Epithelial cell of prostate (primary cell): ENCODE results near the gene TTC13.

Source experiments
- DNase-seq: peaks from one replicate; pipeline ENCODE4 v3.0.0-alpha.2; 2011; ENCODE audit warnings: low read depth, low spot score
- H3K27ac ChIP-seq: fragments of 450-650 bp; 2 replicates; pipeline ENCODE4 v1.5.1; 2017; ENCODE audit warnings: mild to moderate bottlenecking

TTC13 gene

DNA sequence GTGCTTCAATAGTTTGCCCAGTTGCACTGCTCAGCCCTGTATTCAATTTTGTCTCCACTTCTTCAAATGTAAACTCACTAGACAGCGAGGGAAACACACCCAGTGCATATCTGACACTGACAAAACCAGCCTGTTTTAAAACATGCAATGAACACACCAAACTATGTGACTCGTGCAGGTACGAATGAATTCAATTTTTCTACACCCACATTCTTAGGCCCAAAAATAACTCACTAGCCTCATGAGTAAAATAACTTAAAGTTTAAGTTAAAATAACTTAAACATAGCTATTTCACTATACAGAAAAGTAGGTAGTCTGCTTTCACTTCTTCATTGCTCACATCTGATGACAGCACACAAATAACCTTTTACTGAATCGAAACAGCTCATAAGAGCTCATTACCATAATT lies 21.1 kb downstream of the TTC13 start:
- DNase-seq: no peak
- no peak overlapping the region for H3K27ac ChIP-seq

DNA sequence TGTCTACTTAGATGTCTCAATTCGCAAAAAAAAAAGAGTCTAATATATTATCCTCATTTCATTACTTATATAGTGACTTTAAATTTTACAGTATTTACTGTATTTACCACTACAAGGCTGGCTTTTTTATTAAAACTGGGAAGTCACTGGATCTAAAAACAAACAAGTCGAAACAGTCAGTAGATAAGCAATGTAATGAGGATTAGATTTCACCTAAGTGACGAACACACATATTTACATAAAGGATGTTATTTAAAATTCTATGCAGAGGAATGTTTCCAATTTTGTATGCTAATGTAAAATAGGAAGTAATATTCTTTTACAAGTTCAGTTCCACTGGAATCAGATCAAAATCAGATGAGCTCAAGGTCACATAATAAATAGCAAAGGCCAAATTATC lies 28.3 kb downstream of the TTC13 start:
- DNase-seq: no peak
- H3K27ac ChIP-seq: no peak overlapping the region

DNA sequence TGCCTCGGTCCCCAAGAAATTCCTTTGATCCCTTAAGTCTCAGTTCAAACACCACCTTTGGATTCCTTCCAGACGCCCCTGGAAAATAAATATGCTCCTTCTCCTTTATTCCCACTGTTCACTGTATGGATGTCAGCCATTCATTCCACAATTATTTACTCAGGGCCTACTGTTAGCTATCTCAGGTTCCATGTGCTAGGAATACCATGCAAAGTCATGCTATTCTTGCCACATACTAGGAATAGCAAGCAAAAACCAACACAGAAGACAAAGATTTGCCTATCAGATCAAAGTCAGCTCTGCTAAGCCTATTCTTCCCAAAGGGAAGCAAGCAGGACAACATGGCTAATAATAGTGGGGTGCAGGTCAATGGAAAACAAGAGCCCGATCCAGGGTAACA lies 29.8 kb downstream of the TTC13 start:
- H3K27ac ChIP-seq: no peak overlapping the region
- no peak for DNase-seq

DNA sequence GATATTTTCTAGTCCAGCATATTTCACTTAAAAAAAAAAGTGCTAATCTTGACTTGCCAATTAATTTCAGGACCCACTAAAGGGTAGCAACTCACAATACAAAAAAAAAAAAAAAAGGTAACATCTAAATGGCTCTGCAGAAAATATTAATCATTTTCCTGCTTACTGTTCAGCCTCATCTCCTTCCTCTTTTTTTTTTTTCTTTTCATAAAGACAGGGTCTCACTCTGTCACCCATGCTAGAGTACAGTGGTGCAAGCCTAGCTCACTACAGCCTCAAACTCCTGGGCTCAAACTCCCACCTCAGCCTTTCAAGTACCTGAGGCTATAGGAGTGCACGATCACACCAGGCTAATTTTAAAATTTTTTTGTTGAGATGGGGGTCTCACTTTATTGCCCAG lies 30.4 kb downstream of the TTC13 start:
- no peak for DNase-seq
- H3K27ac ChIP-seq: no peak overlapping the region

DNA sequence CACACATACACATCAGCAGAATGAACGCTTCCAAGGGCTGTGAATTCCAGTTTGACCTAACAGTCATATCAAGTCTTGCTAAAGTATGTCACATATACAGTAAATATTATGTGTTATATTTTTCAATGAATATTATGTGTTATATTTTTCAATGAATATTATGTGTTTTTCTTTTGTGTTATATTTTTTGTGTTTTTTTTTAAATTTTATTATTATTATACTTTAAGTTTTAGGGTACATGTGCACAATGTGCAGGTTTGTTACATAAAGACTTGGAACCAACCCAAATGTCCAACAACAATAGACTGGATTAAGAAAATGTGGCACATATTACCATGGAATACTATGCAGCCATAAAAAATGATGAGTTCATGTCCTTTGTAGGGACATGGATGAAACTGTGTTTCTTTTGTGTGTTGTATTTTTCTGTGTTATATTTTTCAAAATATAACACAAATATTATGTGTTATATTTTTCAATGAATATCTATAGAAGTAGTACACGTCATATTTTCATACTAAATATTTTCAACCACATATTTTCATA lies 35.5 kb downstream of the TTC13 start:
- no peak for DNase-seq

DNA sequence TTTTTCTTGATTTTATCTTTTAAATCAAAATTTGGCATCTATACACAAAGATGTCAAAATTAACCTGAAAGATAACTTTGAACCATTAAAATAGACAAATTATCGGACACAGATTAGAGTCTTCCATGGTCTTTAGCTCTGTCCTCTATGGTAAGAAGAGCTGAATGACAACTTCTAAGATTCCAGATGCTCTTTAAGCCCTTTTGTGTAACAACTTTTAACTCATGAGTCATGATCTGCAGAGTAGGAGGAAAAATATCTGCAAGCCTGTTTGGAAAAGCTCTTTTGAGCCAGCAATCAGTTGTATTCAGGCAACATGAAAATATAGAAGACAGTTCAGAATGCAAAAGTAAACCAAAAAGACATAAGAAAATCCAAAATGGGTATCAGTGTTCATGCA lies 37.8 kb downstream of the TTC13 start:
- no peak overlapping the region for H3K27ac ChIP-seq
- no peak for DNase-seq

More for the DNA sequence above, 35.5 kb downstream of the TTC13 start:
- H3K27ac ChIP-seq: no peak overlapping the region

DNA sequence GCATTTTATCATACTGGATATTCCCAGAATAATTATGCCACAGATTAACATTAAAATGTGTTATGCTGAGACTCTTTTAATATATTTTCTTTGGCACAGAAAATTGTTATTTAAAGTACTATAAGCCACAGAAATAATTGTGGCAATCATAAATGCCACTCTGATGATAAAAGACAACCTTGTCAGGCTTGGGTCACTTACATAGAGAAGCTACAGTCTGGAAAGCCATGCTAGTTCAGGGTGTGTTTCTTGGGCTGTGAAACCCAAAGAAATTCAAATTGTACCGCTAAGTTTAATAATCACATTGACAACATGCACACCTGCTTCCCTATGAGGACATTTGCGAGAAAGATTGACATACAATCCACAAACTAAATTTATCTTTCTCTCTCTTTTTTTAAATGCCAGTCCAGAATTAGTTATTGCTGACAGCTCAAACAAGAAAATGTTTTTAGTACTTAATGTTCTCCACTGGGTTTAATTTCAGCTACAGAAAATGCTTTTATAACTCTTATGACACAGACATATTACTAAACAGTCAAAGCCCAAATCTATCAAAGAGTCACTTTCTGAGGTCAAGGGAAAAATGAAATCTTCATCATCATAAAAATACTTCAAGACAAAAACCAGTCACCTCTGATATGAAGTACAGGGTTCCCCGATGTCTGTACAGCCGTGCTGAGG lies 38.7 kb downstream of the TTC13 start:
- no peak overlapping the region for H3K27ac ChIP-seq
- no peak for DNase-seq

DNA sequence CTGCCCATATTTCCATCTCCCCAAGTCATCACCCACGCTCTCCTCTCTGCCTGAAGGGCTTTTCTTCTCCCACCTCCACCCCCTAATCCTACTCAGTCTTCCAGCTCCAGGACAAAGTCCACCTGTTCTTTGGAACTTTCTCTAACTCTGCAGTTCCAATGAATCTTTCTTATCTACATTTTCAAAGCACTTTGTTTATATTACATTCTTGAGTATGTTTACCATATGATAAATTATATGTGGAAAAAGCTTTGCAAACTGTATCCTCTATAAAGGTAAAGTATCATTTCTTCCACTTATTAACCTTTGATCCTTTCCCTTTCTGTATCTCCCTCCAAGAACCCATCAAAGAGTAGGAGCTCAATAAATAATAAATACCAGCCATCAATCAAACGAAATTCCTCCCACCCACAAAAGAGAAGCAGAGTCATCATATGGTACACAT lies 39.7 kb downstream of the TTC13 start:
- H3K27ac ChIP-seq: no peak overlapping the region
- no peak for DNase-seq

DNA sequence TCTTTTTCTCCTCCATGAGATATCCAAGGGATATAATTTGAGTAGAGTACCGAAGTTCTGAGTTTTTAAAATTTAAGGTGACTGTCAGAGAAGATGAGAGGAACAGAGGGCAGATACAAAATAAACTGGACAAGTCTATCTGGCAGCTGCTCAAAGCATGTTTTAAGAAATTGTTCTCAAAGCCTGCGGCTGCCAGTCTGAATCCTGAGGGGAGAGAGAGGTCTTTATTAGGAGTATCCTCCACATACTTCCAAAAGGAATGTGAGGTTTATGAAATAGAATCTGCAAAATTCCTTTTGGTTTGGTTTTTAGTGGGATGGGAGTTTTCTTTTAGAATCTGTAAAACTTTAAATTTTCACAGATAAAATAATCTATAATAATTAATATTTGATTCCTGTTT lies 41.3 kb downstream of the TTC13 start:
- no peak for DNase-seq
- no peak overlapping the region for H3K27ac ChIP-seq

DNA sequence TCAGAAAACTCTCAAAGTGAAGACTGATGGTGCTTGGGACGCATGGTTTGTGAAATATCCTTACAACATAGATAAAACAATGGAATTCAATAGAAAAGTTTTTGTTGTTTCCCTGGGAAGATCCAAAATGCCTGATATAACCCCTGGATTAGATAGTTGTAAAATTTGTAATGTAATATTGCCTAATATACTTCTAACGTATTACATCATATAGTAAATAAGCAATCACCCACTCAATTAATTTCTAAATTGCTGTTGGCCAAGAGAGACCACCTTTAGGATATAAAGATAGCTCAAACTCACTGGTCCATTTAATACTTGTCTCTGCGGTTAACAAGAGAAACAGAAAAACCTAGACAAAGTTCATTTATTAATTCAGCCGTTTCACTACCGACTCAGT lies 42.2 kb downstream of the TTC13 start:
- DNase-seq: no peak
- H3K27ac ChIP-seq: no peak overlapping the region

DNA sequence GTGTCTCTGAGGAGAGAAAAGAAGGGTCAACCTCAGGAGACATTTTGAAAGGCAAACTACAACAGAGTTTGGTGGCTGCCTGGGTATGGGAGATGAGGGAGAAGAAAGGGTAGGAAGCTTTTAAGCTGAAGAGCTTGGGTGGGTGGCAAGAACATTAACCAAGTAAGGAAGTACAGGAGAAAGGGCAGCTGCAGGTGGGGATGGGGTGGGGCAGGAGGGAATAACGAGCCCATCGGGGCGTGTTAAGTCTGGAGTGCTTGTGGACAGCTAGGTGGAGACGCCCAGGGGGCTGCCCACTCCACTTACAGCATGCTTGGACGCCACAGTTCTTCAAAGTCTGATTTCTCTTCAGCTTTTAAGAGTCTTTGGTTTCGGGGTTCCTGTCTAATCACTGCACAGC lies 42.8 kb downstream of the TTC13 start:
- no peak for DNase-seq

DNA sequence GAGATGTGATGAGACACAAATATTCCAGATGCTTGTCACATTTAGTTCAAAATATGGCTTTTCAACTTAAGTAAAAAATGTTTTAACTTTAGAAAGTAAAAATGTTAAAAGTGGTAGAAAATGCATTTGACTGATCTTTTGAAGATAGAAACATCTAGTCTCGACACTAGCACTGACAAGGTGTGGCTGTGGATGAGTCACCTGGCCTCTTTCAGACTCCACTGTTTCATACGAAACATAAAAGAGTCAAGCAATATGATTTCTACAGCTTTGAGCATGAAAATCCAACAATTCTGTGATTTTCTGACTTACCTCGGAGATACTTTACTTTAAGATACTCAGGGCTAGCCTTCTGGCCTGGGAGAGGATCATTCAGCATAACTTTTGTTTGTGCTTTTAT lies 47.7 kb downstream of the TTC13 start:
- H3K27ac ChIP-seq: no peak overlapping the region
- no peak for DNase-seq

More for the DNA sequence above, 42.8 kb downstream of the TTC13 start:
- no peak overlapping the region for H3K27ac ChIP-seq

DNA sequence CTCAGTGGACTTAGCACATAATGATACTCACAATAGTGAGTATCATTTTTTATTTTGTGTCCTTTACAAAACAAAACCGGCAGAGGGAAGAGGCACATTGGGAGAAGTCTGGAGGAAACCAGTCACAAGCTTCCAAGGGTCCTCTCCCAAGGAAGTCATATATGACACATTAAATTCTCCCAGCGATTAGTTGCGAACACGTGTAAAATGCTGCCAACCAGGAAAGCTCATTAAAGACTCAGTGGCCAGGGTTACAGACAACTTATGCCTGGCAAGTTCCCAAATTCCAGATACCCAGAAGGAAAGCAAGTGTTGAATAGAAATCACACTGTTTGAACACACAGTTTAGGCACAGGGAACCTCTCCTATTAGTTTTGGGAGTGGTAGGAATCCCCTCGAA lies 52.5 kb downstream of the TTC13 start:
- DNase-seq: no peak
- H3K27ac ChIP-seq: no peak overlapping the region

DNA sequence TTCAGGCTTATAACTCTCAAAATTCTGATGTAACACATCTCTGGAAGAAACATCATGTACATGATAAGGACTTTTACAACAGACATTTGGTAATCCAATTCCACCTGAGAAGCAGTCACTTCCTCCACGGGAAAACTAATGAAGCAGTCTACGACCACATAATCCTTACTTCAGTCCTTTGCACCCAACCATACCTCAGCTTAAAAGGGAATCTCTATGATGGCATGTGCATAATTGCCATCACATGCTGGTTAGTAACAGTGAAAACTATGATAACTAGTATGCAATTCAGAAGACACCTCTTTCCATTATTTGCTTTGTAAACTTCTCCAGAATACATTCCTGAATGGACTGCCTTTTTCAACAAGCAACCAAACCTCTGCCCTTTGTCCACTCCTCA lies 53.1 kb downstream of the TTC13 start:
- no peak overlapping the region for H3K27ac ChIP-seq
- DNase-seq: no peak

DNA sequence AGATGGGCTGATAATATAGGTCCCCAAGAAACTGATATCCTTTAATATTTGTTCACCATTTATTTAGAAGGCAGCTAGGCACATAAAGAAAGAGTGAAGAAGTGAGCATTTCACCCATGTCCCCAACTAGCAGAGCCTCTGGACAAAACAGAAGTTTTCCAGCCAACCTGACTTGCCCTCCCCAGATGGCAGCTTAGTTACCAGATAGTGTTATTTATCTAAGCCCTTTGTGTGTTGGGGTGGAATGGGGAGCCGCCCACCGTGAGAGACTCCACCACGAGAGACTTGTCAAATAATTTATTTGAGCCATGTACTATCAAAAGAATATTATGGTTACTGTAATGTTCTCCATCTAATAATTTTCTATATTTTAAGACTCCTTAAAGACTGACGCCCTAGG lies 55.5 kb downstream of the TTC13 start:
- H3K27ac ChIP-seq: no peak overlapping the region
- no peak for DNase-seq

DNA sequence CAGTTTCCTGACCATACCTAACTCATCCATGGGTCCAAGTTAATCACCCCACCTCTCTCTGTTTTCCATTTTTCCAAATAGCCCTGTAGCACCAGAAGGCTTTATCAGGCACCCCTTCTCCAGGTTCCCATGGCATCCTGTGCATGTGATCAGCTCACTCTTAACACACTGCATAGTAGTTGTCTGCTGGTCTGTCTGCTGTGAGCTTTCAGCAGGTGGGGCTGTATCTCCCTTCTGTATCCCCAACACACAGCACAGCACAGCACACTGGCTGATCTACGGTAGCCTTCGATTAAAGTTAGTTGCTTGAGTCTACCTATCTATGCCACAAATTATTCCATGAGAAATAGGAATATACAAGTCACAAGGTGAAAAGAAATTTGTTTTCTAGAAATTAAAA lies 56.0 kb downstream of the TTC13 start:
- DNase-seq: no peak
- no peak overlapping the region for H3K27ac ChIP-seq

DNA sequence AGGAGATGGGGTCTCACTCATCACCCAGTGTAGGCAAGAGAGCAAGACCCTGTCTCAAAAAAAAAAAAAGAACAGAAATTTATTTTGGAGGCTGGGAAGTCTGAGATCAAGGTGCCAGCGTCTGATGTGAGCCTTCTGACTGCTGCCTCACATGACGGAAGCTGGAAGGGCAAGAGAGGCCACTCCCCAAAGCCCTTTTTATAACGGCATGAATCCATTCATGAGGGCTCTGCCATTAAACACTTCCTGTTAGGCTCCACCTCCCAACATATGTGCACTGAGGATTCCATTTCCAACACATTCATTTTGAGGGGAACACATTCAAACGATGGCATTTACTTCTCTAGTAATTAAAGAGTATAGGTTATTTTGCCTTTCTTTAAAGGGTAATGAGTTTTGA lies 59.5 kb downstream of the TTC13 start:
- no peak overlapping the region for H3K27ac ChIP-seq

DNA sequence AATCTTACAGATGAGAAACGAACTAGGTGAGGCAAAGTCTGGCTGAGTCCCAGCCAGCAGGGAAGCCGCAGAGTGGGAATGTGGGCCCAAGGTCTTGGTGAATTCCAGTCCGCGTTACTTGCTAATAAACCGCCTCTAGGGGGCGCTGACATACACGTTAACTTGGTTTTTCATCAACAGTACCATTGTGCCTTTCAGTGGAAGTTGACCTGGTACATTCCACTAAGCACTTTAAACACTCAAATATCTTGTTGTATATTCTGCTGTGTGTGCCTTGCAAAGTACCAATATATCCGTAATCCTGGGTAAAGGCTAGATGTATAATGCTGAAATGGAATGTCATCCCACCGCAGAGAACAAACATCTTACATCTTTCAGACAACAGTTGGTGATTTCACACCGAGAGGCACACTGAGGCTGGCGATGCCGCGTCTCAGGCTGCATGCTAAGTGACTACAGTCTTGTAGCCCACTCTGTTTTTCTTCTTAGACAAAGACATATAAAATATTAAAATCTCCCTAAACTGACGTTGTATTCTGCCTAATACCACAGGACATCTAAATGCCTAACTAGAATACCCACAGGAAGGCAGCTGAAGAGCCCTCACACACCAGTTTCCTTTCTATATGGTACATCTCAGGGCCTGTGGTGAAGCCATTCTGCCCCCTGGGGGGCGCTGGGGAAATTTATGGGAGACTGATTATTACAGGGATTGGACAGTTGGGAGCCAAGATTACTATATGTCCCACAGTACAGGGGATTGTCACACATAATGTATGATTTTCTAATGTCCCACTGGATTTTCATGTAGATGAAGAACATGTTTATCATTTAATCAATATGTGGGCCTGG lies 61.2 kb downstream of the TTC13 start:
- peak; percentile 6 for DNase-seq
- no peak overlapping the region for H3K27ac ChIP-seq

More for the DNA sequence above, 59.5 kb downstream of the TTC13 start:
- DNase-seq: no peak

DNA sequence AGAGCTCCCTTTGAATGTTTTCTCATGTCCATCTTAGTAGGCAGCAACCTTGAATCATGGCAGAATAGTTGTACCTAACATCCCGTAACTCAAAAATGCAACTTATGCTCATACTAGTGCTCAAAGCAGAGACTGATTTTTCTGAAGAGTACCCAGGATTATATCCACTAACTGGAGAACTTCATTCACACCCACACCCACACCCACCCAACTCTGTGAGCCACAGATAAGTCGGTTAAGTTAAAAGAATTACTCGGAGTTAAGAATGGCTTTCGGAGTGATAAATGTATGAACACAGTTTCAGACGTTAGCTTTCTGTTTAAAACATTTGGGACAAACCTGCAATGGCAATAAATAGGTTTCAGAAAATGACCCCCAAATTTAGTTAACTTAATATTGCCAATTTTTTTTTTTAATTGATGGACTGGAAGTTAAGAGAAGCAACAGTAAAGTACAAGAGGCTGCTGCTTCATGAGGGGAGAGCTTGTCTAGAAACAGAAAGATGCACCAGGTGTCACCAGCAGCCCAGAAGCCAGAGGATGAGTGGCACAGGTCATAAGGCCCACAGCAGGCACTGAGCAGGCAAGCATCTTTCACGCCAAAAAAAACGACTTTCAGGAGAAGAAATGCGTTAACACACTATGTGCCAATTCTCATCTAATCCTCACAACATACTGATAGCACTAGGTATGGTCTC lies 61.9 kb downstream of the TTC13 start:
- DNase-seq: no peak
- no peak overlapping the region for H3K27ac ChIP-seq

DNA sequence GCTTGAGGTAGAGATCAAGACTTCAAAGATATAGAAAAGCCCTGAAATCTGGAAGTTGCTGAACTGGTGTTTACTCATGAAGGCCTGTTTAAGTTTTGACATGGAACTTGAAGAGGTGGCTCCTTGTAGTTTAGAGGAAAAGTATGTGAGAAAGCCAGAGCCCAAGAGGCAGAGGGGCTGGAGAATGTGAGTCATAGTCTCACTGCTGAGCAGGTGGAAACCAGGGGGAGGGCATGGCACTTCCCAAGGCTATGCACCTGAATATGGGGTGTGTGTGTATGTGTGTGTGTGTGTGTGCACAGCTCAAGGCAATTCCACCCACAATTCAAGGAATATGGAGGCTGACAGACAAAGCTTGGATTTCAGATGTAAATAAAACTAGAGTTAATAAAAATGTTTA lies 63.6 kb downstream of the TTC13 start:
- no peak overlapping the region for H3K27ac ChIP-seq
- DNase-seq: peak; percentile 12

DNA sequence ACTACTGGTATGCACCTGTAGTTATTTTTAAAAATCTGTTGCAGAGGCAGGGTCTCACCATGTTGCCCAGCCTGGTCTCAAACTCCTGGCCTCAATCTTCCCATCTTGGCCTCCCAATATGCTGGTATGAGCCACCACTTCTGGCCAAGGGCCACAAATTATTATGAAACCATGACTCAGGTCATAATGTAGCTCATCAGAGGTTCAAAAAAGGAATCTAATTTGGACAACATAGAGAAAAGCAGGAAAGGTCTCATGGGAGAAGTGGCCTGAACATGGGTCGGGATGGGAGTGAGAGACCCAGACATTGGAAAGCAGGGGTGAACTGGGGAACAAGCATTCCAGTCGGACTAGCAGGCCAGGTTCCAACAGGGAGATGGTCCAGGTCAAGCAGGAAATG lies 65.2 kb downstream of the TTC13 start:
- no peak for DNase-seq
- H3K27ac ChIP-seq: no peak overlapping the region
